ENCODE data around the gene ZBTB42. TPM values are rescaled to one million over a fixed set of nuclear protein-coding genes. Genes with fewer than 3 reads are reported as not detected.

The ZBTB42 gene
- total RNA-seq, 1 donor from 2014 or later: 6.1 TPM

GRCh38 chr14:104843006-104843405 is 42.1 kb downstream of the ZBTB42 start:
- Mint-ChIP-seq H3K36me3 (ENCODE audit: low read depth) (no peaks in the 10 kb centered on the region), H3K27me3 (ENCODE audit: insufficient read depth) (peaks cover 46% of the 10 kb centered on the region)
- intact Hi-C loops (cut with micrococcal nuclease): no loop called here

GRCh38 chr14:104843442-104844305 is 42.8 kb downstream of the ZBTB42 start:
- H3K9me3 Mint-ChIP-seq: no peaks in the 10 kb centered on the region
- no peaks in the 10 kb centered on the region for H3K36me3 Mint-ChIP-seq (ENCODE audit: low read depth)
- peaks cover 44% of the 10 kb centered on the region for H3K27me3 Mint-ChIP-seq (ENCODE audit: insufficient read depth)
- no peak for DNase-seq (ENCODE audit: low spot score)
- intact Hi-C loops (cut with micrococcal nuclease): no loop called here
- H3K4me1 Mint-ChIP-seq (ENCODE audit: low read depth): no peaks in the 10 kb centered on the region
- no peak overlapping the region for H3K4me3 Mint-ChIP-seq
- H3K27ac Mint-ChIP-seq: no peak overlapping the region

More at GRCh38 chr14:104843006-104843405, 42.1 kb downstream of the ZBTB42 start:
- Mint-ChIP-seq H3K4me1 (ENCODE audit: low read depth) (no peaks in the 10 kb centered on the region), H3K4me3 (no peak overlapping the region), H3K9me3 (no peaks in the 10 kb centered on the region), H3K27ac (no peak overlapping the region)
- no peak for DNase-seq (ENCODE audit: low spot score)

GRCh38 chr14:104844306-104845032 is 43.6 kb downstream of the ZBTB42 start:
- H3K4me3 Mint-ChIP-seq: no peak overlapping the region
- no peaks in the 10 kb centered on the region for H3K4me1 Mint-ChIP-seq (ENCODE audit: low read depth)
- DNase-seq (ENCODE audit: low spot score): no peak
- intact Hi-C loops (cut with micrococcal nuclease): no loop called here
- no peaks in the 10 kb centered on the region for H3K9me3 Mint-ChIP-seq
- H3K27me3 Mint-ChIP-seq (ENCODE audit: insufficient read depth): peaks cover 38% of the 10 kb centered on the region
- no peaks in the 10 kb centered on the region for H3K36me3 Mint-ChIP-seq (ENCODE audit: low read depth)
- H3K27ac Mint-ChIP-seq: no peak overlapping the region

GRCh38 chr14:104845033-104845666 is 44.2 kb downstream of the ZBTB42 start:
- Mint-ChIP-seq H3K9me3 (no peaks in the 10 kb centered on the region), H3K27ac (no peak overlapping the region)

GRCh38 chr14:104845834-104846441 is 45.0 kb downstream of the ZBTB42 start:
- intact Hi-C loops (cut with micrococcal nuclease): no loop called here
- DNase-seq (ENCODE audit: low spot score): no peak
- Mint-ChIP-seq H3K4me3 (no peak overlapping the region), H3K36me3 (ENCODE audit: low read depth) (no peaks in the 10 kb centered on the region), H3K27me3 (ENCODE audit: insufficient read depth) (peaks cover 34% of the 10 kb centered on the region), H3K9me3 (no peaks in the 10 kb centered on the region), H3K4me1 (ENCODE audit: low read depth) (no peaks in the 10 kb centered on the region), H3K27ac (no peak overlapping the region)

More at GRCh38 chr14:104845033-104845666, 44.2 kb downstream of the ZBTB42 start:
- no peaks in the 10 kb centered on the region for H3K36me3 Mint-ChIP-seq (ENCODE audit: low read depth)
- DNase-seq (ENCODE audit: low spot score): no peak
- intact Hi-C loops (cut with micrococcal nuclease): no loop called here
- H3K27me3 Mint-ChIP-seq (ENCODE audit: insufficient read depth): peaks cover 35% of the 10 kb centered on the region
- no peaks in the 10 kb centered on the region for H3K4me1 Mint-ChIP-seq (ENCODE audit: low read depth)
- H3K4me3 Mint-ChIP-seq: no peak overlapping the region

GRCh38 chr14:104852280-104852663 is 51.4 kb downstream of the ZBTB42 start:
- H3K36me3 Mint-ChIP-seq (ENCODE audit: low read depth): no peaks in the 10 kb centered on the region
- intact Hi-C loops (cut with micrococcal nuclease): no loop called here
- H3K9me3 Mint-ChIP-seq: no peaks in the 10 kb centered on the region
- no peak for DNase-seq (ENCODE audit: low spot score)
- H3K4me1 Mint-ChIP-seq (ENCODE audit: low read depth): no peaks in the 10 kb centered on the region
- H3K27me3 Mint-ChIP-seq (ENCODE audit: insufficient read depth): peaks cover 7% of the 10 kb centered on the region
- H3K27ac Mint-ChIP-seq: no peak overlapping the region
- no peak overlapping the region for H3K4me3 Mint-ChIP-seq

Other genes starting within 250 kb of the ZBTB42 start
- gene C14orf180, start 221.3 kb upstream of the ZBTB42 start, total RNA-seq: not detected in 2 replicates
- gene TMEM179, start 196.3 kb upstream of the ZBTB42 start, total RNA-seq: 0.12 and 0.36 TPM in 2 replicates
- 86.6 and 91.6 TPM in 2 replicates for gene INF2, start 111.5 kb upstream of the ZBTB42 start, total RNA-seq
- 1.1 and 1.2 TPM in 2 replicates for gene ADSS1, start 76.9 kb upstream of the ZBTB42 start, total RNA-seq
- gene SIVA1, start 48.0 kb upstream of the ZBTB42 start, total RNA-seq: 111 and 113 TPM in 2 replicates
- gene AKT1, start 5.4 kb upstream of the ZBTB42 start, total RNA-seq: 137 and 140 TPM in 2 replicates
- 9.8 and 10.7 TPM in 2 replicates for gene CEP170B, start 64.2 kb downstream of the ZBTB42 start, total RNA-seq
- gene PLD4, start 123.8 kb downstream of the ZBTB42 start, total RNA-seq: 0.10 and 0.21 TPM in 2 replicates
- gene AHNAK2, start 177.3 kb downstream of the ZBTB42 start, total RNA-seq: 0.02 and 0.05 TPM in 2 replicates
- 3.1 TPM in 2 replicates for gene CLBA1, start 184.7 kb downstream of the ZBTB42 start, total RNA-seq
- gene CDCA4, start 220.0 kb downstream of the ZBTB42 start, total RNA-seq: 62.5 and 63.7 TPM in 2 replicates